HL-60 (cell line): Measurements from ENCODE around the gene TIPARP.

Experiments used
- CTCF ChIP-seq: IDR thresholded peaks from one replicate; pipeline ENCODE4 v1.5.1; 2011; ENCODE audit warnings: low read length, control low read depth, inconsistent platforms; ENCODE audit not compliant: insufficient read depth
- GABPA ChIP-seq: IDR thresholded peaks from 2 replicates; pipeline ENCODE4 v1.6.1; 2012; ENCODE audit warnings: low read depth
- POLR2AphosphoS5 ChIP-seq: IDR thresholded peaks from 2 replicates; pipeline ENCODE4 v1.6.1; 2012; ENCODE audit warnings: low read depth
- REST ChIP-seq: IDR thresholded peaks from 2 replicates; pipeline ENCODE4 v1.6.1; 2012; ENCODE audit warnings: low read depth; ENCODE audit not compliant: insufficient replicate concordance
- SPI1 ChIP-seq: IDR thresholded peaks from 2 replicates; pipeline ENCODE4 v1.6.1; 2012; ENCODE audit warnings: low read depth, mild to moderate bottlenecking, borderline replicate concordance

- TF ChIP-seq CTCF, result no peak
- TF ChIP-seq REST, result no peak
- TF ChIP-seq SPI1, result no peak
- no peak for TF ChIP-seq POLR2AphosphoS5
- TF ChIP-seq GABPA, result no peak
Measured at GRCh38 chr3:156750191-156750873, 75.9 kb downstream of the TIPARP start.
